Endothelial cell of umbilical vein (primary cell): Measurements from ENCODE around the gene EXOC1. TPM values are rescaled to one million over a fixed set of nuclear protein-coding genes. Genes with fewer than 3 reads are reported as not detected.

Experiments used
- BruUV-seq: library from RNA; stranded (reverse); fragments of 400-500 nt; replicated peaks from 2 replicates; lab custom pipeline; 2021; lab: Mats Ljungman, UMichigan
- CTCF ChIA-PET: fragments of 300-600, 350-600 bp; sonication (Branson Sonifier 250); formaldehyde crosslinking; loops from one replicate; lab custom pipeline; 2021; ENCODE audit warnings: antibody characterized with exemption, inconsistent platforms; lab: Charles Lee
- POLR2A ChIA-PET: fragments of 300-600, 350-600 bp; sonication (Branson Sonifier 250); formaldehyde crosslinking; loops from one replicate; lab custom pipeline; 2021; ENCODE audit warnings: antibody characterized with exemption, inconsistent platforms; lab: Charles Lee
- DNase-seq: peaks from one replicate; pipeline ENCODE4 v3.0.0-alpha.2; 2011; ENCODE audit warnings: low read depth, low spot score
- FAIRE-seq: peaks from 2 replicates; lab custom pipeline; 2011; peaks lifted over from hg19 to GRCh38; lab: Jason Lieb, UNC
- H2AFZ ChIP-seq: 2 replicates; pipeline ENCODE4 v1.6.0; 2012; ENCODE audit warnings: low read depth, low read length, control low read depth, inconsistent platforms
- H3K27ac ChIP-seq: 2 replicates; pipeline ENCODE4 v1.5.1; 2011; ENCODE audit warnings: low read depth, mild to moderate bottlenecking, control low read depth, low read length, moderate library complexity; ENCODE audit not compliant: insufficient read depth
- H3K27me3 ChIP-seq, 2 experiments: 2 replicates each; pipeline versions ENCODE4 v1.6.0 to v1.6.1; 2011; ENCODE audit warnings: low read length in 2 of 2, mixed read lengths in 1 of 2; ENCODE audit not compliant: control insufficient read depth in 2 of 2, insufficient read depth in 2 of 2
- H3K36me3 ChIP-seq, 2 experiments: 2 replicates in 1 of 2; 3 replicates in 1 of 2; pipeline ENCODE4 v1.5.1; 2011; ENCODE audit warnings: low read length in 2 of 2, mild to moderate bottlenecking in 1 of 2, moderate library complexity in 1 of 2; ENCODE audit not compliant: control insufficient read depth in 2 of 2, insufficient read depth in 2 of 2; ENCODE audit errors: extremely low read depth in 1 of 2
- H3K4me1 ChIP-seq: 3 replicates; pipeline ENCODE4 v1.5.1; 2011; ENCODE audit warnings: mild to moderate bottlenecking, low read length; ENCODE audit not compliant: control insufficient read depth, insufficient read depth; ENCODE audit errors: extremely low read depth
- H3K4me2 ChIP-seq: 2 replicates; pipeline ENCODE4 v1.6.1; 2011; ENCODE audit warnings: low read length, control low read depth, mixed read lengths; ENCODE audit not compliant: insufficient read depth
- H3K4me3 ChIP-seq, 3 experiments: fragments of 200-600 bp in 1 of 3; sonication (generic), shearing (Covaris generic) in 1 of 3; replicated peaks in 1 of 3; 2 replicates each; pipeline ENCODE4 v1.5.1; 2011 to 2016; ENCODE audit warnings: control low read depth in 3 of 3, low read length in 3 of 3, mild to moderate bottlenecking in 2 of 3, inconsistent platforms in 1 of 3, low read depth in 1 of 3, moderate library complexity in 1 of 3; ENCODE audit not compliant: insufficient read depth in 1 of 3
- H3K79me2 ChIP-seq: 2 replicates; pipeline ENCODE4 v1.6.0; 2012; ENCODE audit warnings: low read length, inconsistent platforms; ENCODE audit not compliant: control insufficient read depth, insufficient read depth
- H3K9ac ChIP-seq: replicated peaks from 2 replicates; pipeline ENCODE3; 2011; ENCODE audit warnings: low read length, control low read depth; ENCODE audit not compliant: insufficient read depth; ENCODE audit errors: extremely low read depth
- H3K9me1 ChIP-seq: replicated peaks from 3 replicates; pipeline ENCODE4 v1.6.0; 2011; ENCODE audit warnings: mild to moderate bottlenecking, low read length; ENCODE audit not compliant: control insufficient read depth, insufficient read depth; ENCODE audit errors: extremely low read depth
- H3K9me3 ChIP-seq: replicated peaks from 2 replicates; pipeline ENCODE4 v1.5.1; 2012; ENCODE audit warnings: low read length, inconsistent platforms; ENCODE audit not compliant: control insufficient read depth, insufficient read depth
- H4K20me1 ChIP-seq: replicated peaks from 2 replicates; pipeline ENCODE3; 2011; ENCODE audit warnings: mild to moderate bottlenecking, low read length; ENCODE audit not compliant: control insufficient read depth, insufficient read depth; ENCODE audit errors: extremely low read depth
- EZH2 ChIP-seq: IDR thresholded peaks from 2 replicates; pipeline ENCODE4 v1.6.1; 2012; ENCODE audit warnings: borderline replicate concordance, low read depth, mild to moderate bottlenecking, moderate library complexity, low read length, inconsistent platforms; ENCODE audit not compliant: severe bottlenecking
- FOS ChIP-seq: IDR thresholded peaks from 2 replicates; pipeline ENCODE4 v1.6.1; 2011; ENCODE audit warnings: mild to moderate bottlenecking, low read length, moderate library complexity, borderline replicate concordance; ENCODE audit not compliant: insufficient read depth
- GATA2 ChIP-seq: IDR thresholded peaks from 2 replicates; pipeline ENCODE4 v1.7.0; 2011; ENCODE audit warnings: low read depth, mild to moderate bottlenecking, moderate library complexity, mixed read lengths, low read length; ENCODE audit not compliant: insufficient read length, insufficient read depth
- JUN ChIP-seq: IDR thresholded peaks from 2 replicates; pipeline ENCODE4 v1.6.1; 2011; ENCODE audit warnings: borderline replicate concordance, low read depth; ENCODE audit not compliant: insufficient read length, insufficient read depth
- MYC ChIP-seq: IDR thresholded peaks from one replicate; pipeline ENCODE4 v1.6.1; 2011; ENCODE audit warnings: mild to moderate bottlenecking, low read depth, low read length
- POLR2A ChIP-seq: IDR thresholded peaks from 2 replicates; pipeline ENCODE4 v1.6.1; 2012; ENCODE audit warnings: low read depth, mild to moderate bottlenecking, control low read depth, low read length
- POLR2AphosphoS5 ChIP-seq: IDR thresholded peaks from 2 replicates; pipeline ENCODE4 v1.6.1; 2012; ENCODE audit warnings: low read depth, mild to moderate bottlenecking, control low read depth, low read length, moderate library complexity; ENCODE audit not compliant: insufficient read depth
- dilution Hi-C: fragments of 300-500 bp; cut with MboI; formaldehyde crosslinking; loops from one replicate; pipeline ENCODE4 v1.15.0; 2019; ENCODE audit warnings: low sequenced_read_pairs; ENCODE audit not compliant: extremely low pct_ligation_motif_present
- intact Hi-C: fragments of 100-400 bp; cut with micrococcal nuclease; formaldehyde crosslinking; loops from one replicate; pipeline ENCODE4 v1.10.0; 2022
- polyA plus RNA-seq, 4 experiments: library from polyadenylated mRNA; depleted of rRNA in 3 of 4; stranded (reverse) in 3 of 4; unstranded in 1 of 4; fragments of >200 nt; gene quantifications; 2 replicates each; pipeline versions ENCODE4 v1.2.1 to v1.2.3, GENCODE V29; 2011 to 2012; ENCODE audit warnings: missing spikeins in 1 of 4
- total RNA-seq: library from RNA; stranded (reverse); gene quantifications from 2 replicates; pipeline ENCODE4 v1.2.3, GENCODE V29; 2021
- TF ChIP-seq, protein P1 (sequence below), 2 donors: IDR thresholded peaks; 1 replicate in 1 of 2; 2 replicates in 1 of 2; pipeline ENCODE4 v1.5.1; 2011; ENCODE audit warnings: low read length in 2 of 2, mild to moderate bottlenecking in 2 of 2, moderate library complexity in 2 of 2, control low read depth in 1 of 2, inconsistent platforms in 1 of 2, low read depth in 1 of 2; ENCODE audit not compliant: insufficient read depth in 1 of 2; ENCODE audit errors: extremely low read depth in 1 of 2
- TF ChIP-seq, protein P2 (sequence below): IDR thresholded peaks from 2 replicates; pipeline ENCODE4 v1.6.1; 2011; ENCODE audit not compliant: insufficient read depth, insufficient read length

EXOC1 gene
- total and polyA plus RNA-seq, 2 donors (not counting 3 experiments of a cell fraction or from before 2014, with no cell fraction given) = 11.6 to 33.3 TPM

DNA sequence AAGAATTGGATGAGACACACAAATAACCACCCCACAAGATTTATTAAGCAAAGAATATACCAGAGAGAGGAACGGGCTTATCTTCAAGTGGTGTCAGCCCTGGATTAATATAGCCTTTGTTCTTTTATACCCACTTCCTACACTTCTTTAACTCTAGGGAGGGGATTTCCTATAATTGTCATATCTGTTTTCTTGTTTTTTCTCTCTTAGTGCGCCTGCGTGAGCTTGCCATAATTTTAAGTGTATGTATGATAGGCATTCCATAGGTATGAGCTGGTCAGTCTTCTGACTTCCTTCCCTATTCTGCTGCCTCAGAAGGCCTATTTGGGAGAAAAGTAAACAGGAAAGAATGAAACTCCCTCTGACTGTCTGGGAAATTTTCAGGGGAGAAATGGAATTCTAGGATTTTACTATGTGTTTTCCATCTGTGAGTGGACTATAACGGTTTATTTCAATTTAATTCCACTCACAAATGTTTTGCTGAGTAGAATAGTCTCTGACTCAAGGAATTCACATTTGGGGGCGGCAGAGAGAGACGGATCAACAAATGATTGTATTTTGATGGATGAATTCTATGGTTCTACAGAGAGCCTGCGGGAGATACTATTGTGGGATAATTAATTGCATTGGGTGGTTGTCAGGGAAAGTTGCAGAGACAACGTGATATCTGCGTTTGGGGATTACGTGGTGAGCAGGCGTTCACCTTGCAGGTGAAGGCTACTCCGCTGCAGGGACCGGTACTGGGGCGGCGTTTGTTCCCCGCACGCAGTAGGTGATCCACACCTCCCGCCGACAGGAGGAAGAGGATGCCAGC, 94.7 kb downstream of the EXOC1 start:
- Histone ChIP-seq H3K4me3 (peak overlapping the region; percentile 50 to 99 (median 72)), H3K4me1 (peaks cover 31% of the 10 kb centered on the region), H3K4me2 (peak overlapping the region; percentile 84), H3K9me1 (no peaks in the 10 kb centered on the region), H3K79me2 (peaks cover 60% of the 10 kb centered on the region), H3K36me3 (no peaks in the 10 kb centered on the region), H3K9ac (peak overlapping the region; percentile 99), H4K20me1 (no peaks in the 10 kb centered on the region), H3K9me3 (no peaks in the 10 kb centered on the region), H2AFZ (peak overlapping the region; percentile 10), H3K27ac (peak overlapping the region; percentile 100), H3K27me3 (no peaks in the 10 kb centered on the region)
- peak; percentile 88 for TF ChIP-seq POLR2AphosphoS5
- TF ChIP-seq JUN = peak; percentile 92
- TF ChIP-seq MYC = no peak
- TF ChIP-seq, protein P1, sequence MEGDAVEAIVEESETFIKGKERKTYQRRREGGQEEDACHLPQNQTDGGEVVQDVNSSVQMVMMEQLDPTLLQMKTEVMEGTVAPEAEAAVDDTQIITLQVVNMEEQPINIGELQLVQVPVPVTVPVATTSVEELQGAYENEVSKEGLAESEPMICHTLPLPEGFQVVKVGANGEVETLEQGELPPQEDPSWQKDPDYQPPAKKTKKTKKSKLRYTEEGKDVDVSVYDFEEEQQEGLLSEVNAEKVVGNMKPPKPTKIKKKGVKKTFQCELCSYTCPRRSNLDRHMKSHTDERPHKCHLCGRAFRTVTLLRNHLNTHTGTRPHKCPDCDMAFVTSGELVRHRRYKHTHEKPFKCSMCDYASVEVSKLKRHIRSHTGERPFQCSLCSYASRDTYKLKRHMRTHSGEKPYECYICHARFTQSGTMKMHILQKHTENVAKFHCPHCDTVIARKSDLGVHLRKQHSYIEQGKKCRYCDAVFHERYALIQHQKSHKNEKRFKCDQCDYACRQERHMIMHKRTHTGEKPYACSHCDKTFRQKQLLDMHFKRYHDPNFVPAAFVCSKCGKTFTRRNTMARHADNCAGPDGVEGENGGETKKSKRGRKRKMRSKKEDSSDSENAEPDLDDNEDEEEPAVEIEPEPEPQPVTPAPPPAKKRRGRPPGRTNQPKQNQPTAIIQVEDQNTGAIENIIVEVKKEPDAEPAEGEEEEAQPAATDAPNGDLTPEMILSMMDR (IDR thresholded peaks at IDR 0.05; ENCODE audit: extremely low read depth in 1 of 2, insufficient read depth in 1 of 2, low read depth in 1 of 2, low read length in 2 of 2) = no peak
- TF ChIP-seq, protein P2, sequence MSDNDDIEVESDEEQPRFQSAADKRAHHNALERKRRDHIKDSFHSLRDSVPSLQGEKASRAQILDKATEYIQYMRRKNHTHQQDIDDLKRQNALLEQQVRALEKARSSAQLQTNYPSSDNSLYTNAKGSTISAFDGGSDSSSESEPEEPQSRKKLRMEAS = no peak
- peak; percentile 37 for TF ChIP-seq GATA2
- no peak for TF ChIP-seq EZH2
- TF ChIP-seq POLR2A = peak; percentile 86
- TF ChIP-seq FOS = peak; percentile 71
- dilution Hi-C loops = no loop called here
- intact Hi-C loops = loop anchor here (1.0 to 10.0 kb wide), 9 partner anchors 82 to 597 kb away; partner anchors contain the start of genes AASDH, EXOC1, PAICS and PPAT
- FAIRE-seq (peak; percentile 85), DNase-seq (peak; percentile 98)
- CTCF ChIA-PET = interaction anchor here (0.5 to 3.0 kb wide), 39 partner anchors 8 to 888 kb away, joined by 3 to 57 read pairs (median 4); partner anchors contain the start of genes AASDH, PAICS and PPAT
- POLR2A ChIA-PET = interaction anchor here (0.7 to 2.3 kb wide), 5 partner anchors 22 to 488 kb away, joined by 4 to 8 read pairs (median 5); partner anchors contain the start of genes AASDH, PAICS and PPAT
- no TSS peak for BruUV-seq
